SJSA1 (cell line): ENCODE measurements around the gene ADGRG6. TPM values are rescaled to one million over a fixed set of nuclear protein-coding genes. Genes with fewer than 3 reads are reported as not detected.
"Not testable (repeated sequence)": the region's sequence is repeated elsewhere in the genome, so short reads cannot be mapped to it uniquely, and the experiment has no call there.

Experiments used
- DNase-seq, 2 experiments: peaks; one replicate each; pipeline ENCODE4 v3.0.0-alpha.2; 2015 to 2020; ENCODE audit warnings: low spot score in 2 of 2, low read depth in 1 of 2
- H3K27ac ChIP-seq: fragments of 250-450 bp; sonication (Bioruptor Pico); 2 replicates; pipeline ENCODE4 v1.5.1; 2020; ENCODE audit warnings: mild to moderate bottlenecking, moderate library complexity
- H3K27me3 ChIP-seq: fragments of 250-450 bp; sonication (Bioruptor Pico); replicated peaks from 2 replicates; pipeline ENCODE4 v1.5.1; 2020; ENCODE audit warnings: mild to moderate bottlenecking, moderate library complexity
- H3K36me3 ChIP-seq: fragments of 250-450 bp; sonication (Bioruptor Pico); 2 replicates; pipeline ENCODE4 v1.5.1; 2020; ENCODE audit warnings: mild to moderate bottlenecking
- H3K4me1 ChIP-seq: fragments of 250-450 bp; sonication (Bioruptor Pico); replicated peaks from 2 replicates; pipeline ENCODE4 v1.6.1; 2021; ENCODE audit warnings: mild to moderate bottlenecking
- H3K4me3 ChIP-seq: fragments of 250-450 bp; sonication (Bioruptor Pico); 2 replicates; pipeline ENCODE4 v1.5.1; 2020; ENCODE audit warnings: mild to moderate bottlenecking
- H3K9me3 ChIP-seq: fragments of 250-450 bp; sonication (Bioruptor Pico); replicated peaks from 2 replicates; pipeline ENCODE4 v1.5.1; 2020; ENCODE audit warnings: mild to moderate bottlenecking
- total RNA-seq: library from RNA; depleted of rRNA; stranded (reverse); fragments of >200 nt; shearing (Covaris generic); gene quantifications from 2 replicates; pipeline ENCODE4 v1.2.3, GENCODE V29; 2014

Gene ADGRG6
- total RNA-seq, 1 experiment from 2014 or later = 4.5 TPM

- no peaks in the 10 kb centered on the region for H3K4me1 ChIP-seq
Observed at GRCh38 chr6:142279350-142280180, 22.2 kb upstream of the ADGRG6 start.

GRCh38 chr6:142280265-142280664, 21.5 kb upstream of the ADGRG6 start:
- no peaks in the 10 kb centered on the region for H3K9me3 ChIP-seq
- H3K36me3 ChIP-seq = no peaks in the 10 kb centered on the region
- no peak overlapping the region for H3K27ac ChIP-seq
- no peaks in the 10 kb centered on the region for H3K4me1 ChIP-seq
- no peaks in the 10 kb centered on the region for H3K27me3 ChIP-seq
- DNase-seq = no peak
- H3K4me3 ChIP-seq = no peak overlapping the region

More at GRCh38 chr6:142279350-142280180, 22.2 kb upstream of the ADGRG6 start:
- Histone ChIP-seq H3K36me3 (no peaks in the 10 kb centered on the region), H3K27ac (no peak overlapping the region), H3K4me3 (no peak overlapping the region), H3K9me3 (no peaks in the 10 kb centered on the region), H3K27me3 (no peaks in the 10 kb centered on the region)
- DNase-seq = no peak

GRCh38 chr6:142280927-142281326, 20.9 kb upstream of the ADGRG6 start:
- no peaks in the 10 kb centered on the region for H3K27me3 ChIP-seq
- H3K9me3 ChIP-seq = no peaks in the 10 kb centered on the region
- H3K27ac ChIP-seq = no peak overlapping the region
- no peak for DNase-seq
- H3K4me3 ChIP-seq = no peak overlapping the region
- H3K36me3 ChIP-seq = no peaks in the 10 kb centered on the region
- H3K4me1 ChIP-seq = no peaks in the 10 kb centered on the region

GRCh38 chr6:142283138-142283537, 18.7 kb upstream of the ADGRG6 start:
- H3K27me3 ChIP-seq, H3K36me3 ChIP-seq, H3K4me1 ChIP-seq, H3K4me3 ChIP-seq, H3K9me3 ChIP-seq, H3K27ac ChIP-seq, DNase-seq: not testable (repeated sequence)

GRCh38 chr6:142284419-142284818, 17.4 kb upstream of the ADGRG6 start:
- Histone ChIP-seq H3K4me1 (no peaks in the 10 kb centered on the region), H3K9me3 (no peaks in the 10 kb centered on the region), H3K36me3 (no peaks in the 10 kb centered on the region), H3K27me3 (no peaks in the 10 kb centered on the region), H3K4me3 (no peak overlapping the region), H3K27ac (no peak overlapping the region)
- no peak for DNase-seq

GRCh38 chr6:142285235-142286087, 16.3 kb upstream of the ADGRG6 start:
- no peak for DNase-seq
- no peaks in the 10 kb centered on the region for H3K36me3 ChIP-seq
- no peaks in the 10 kb centered on the region for H3K4me1 ChIP-seq
- no peaks in the 10 kb centered on the region for H3K9me3 ChIP-seq
- H3K4me3 ChIP-seq = no peak overlapping the region
- H3K27ac ChIP-seq = no peak overlapping the region
- H3K27me3 ChIP-seq = no peaks in the 10 kb centered on the region

- Histone ChIP-seq H3K9me3 (no peaks in the 10 kb centered on the region), H3K27ac (no peak overlapping the region), H3K4me1 (no peaks in the 10 kb centered on the region), H3K4me3 (no peak overlapping the region), H3K27me3 (no peaks in the 10 kb centered on the region), H3K36me3 (no peaks in the 10 kb centered on the region)
- no peak for DNase-seq
Observed at GRCh38 chr6:142286088-142286409, 15.8 kb upstream of the ADGRG6 start.

GRCh38 chr6:142289687-142290086, 12.1 kb upstream of the ADGRG6 start:
- H3K9me3 ChIP-seq = no peaks in the 10 kb centered on the region
- H3K36me3 ChIP-seq = no peaks in the 10 kb centered on the region
- H3K27me3 ChIP-seq = no peaks in the 10 kb centered on the region
- no peak overlapping the region for H3K4me3 ChIP-seq
- no peak for DNase-seq
- no peaks in the 10 kb centered on the region for H3K4me1 ChIP-seq
- no peak overlapping the region for H3K27ac ChIP-seq

- no peak overlapping the region for H3K4me3 ChIP-seq
- H3K4me1 ChIP-seq = no peaks in the 10 kb centered on the region
- H3K27ac ChIP-seq = no peak overlapping the region
Observed at GRCh38 chr6:142290851-142291250, 11.0 kb upstream of the ADGRG6 start.

GRCh38 chr6:142291512-142291911, 10.3 kb upstream of the ADGRG6 start:
- no peaks in the 10 kb centered on the region for H3K9me3 ChIP-seq
- H3K27ac ChIP-seq = no peak overlapping the region
- no peaks in the 10 kb centered on the region for H3K4me1 ChIP-seq
- no peaks in the 10 kb centered on the region for H3K27me3 ChIP-seq
- H3K36me3 ChIP-seq = no peaks in the 10 kb centered on the region
- no peak for DNase-seq
- no peak overlapping the region for H3K4me3 ChIP-seq

More at GRCh38 chr6:142290851-142291250, 11.0 kb upstream of the ADGRG6 start:
- DNase-seq = no peak
- Histone ChIP-seq H3K9me3 (no peaks in the 10 kb centered on the region), H3K36me3 (no peaks in the 10 kb centered on the region), H3K27me3 (no peaks in the 10 kb centered on the region)

GRCh38 chr6:142292166-142292924, 9.5 kb upstream of the ADGRG6 start:
- no peak overlapping the region for H3K4me3 ChIP-seq
- no peak for DNase-seq
- no peaks in the 10 kb centered on the region for H3K36me3 ChIP-seq
- no peak overlapping the region for H3K27ac ChIP-seq
- no peaks in the 10 kb centered on the region for H3K4me1 ChIP-seq
- H3K9me3 ChIP-seq = no peaks in the 10 kb centered on the region
- H3K27me3 ChIP-seq = no peaks in the 10 kb centered on the region

- Histone ChIP-seq H3K9me3 (no peaks in the 10 kb centered on the region), H3K4me1 (peaks cover 4% of the 10 kb centered on the region), H3K36me3 (no peaks in the 10 kb centered on the region), H3K27me3 (no peaks in the 10 kb centered on the region), H3K4me3 (no peak overlapping the region), H3K27ac (no peak overlapping the region)
- DNase-seq = no peak
Observed at GRCh38 chr6:142293121-142293520, 8.7 kb upstream of the ADGRG6 start.

GRCh38 chr6:142294679-142295078, 7.1 kb upstream of the ADGRG6 start:
- Histone ChIP-seq H3K27ac (no peak overlapping the region), H3K9me3 (no peaks in the 10 kb centered on the region), H3K36me3 (no peaks in the 10 kb centered on the region), H3K4me3 (no peak overlapping the region), H3K27me3 (no peaks in the 10 kb centered on the region), H3K4me1 (peaks cover 8% of the 10 kb centered on the region)
- DNase-seq = no peak
